Psoas muscle (tissue), 8 donors: ENCODE data around the gene SLC22A17. TPM values are rescaled to one million over a fixed set of nuclear protein-coding genes. Genes with fewer than 3 reads are reported as not detected.
"Not testable (repeated sequence)": the region's sequence is repeated elsewhere in the genome, so short reads cannot be mapped to it uniquely, and the experiment has no call there.

ENCODE experiments used
- ATAC-seq, 4 donors: fragments of 200-7000 bp; cut with Tn5 transposase; one replicate each; pipeline ENCODE4 v1.9.1; 2020; ENCODE audit warnings: moderate library complexity in 3 of 4, mild to moderate bottlenecking in 2 of 4
- DNase-seq, 2 donors: peaks; one replicate each; pipeline ENCODE4 v3.0.0-alpha.2; 2020
- H3K27ac ChIP-seq: fragments of 200-600 bp; one replicate; pipeline ENCODE4 v1.8.0; 2022
- H3K27me3 ChIP-seq, 3 donors: fragments of 200-600 bp in 1 of 3; one replicate each; pipeline versions ENCODE4 v1.6.1 to v1.8.0; 2013 to 2022; ENCODE audit warnings: low read length in 2 of 3, mild to moderate bottlenecking in 2 of 3, moderate library complexity in 1 of 3; ENCODE audit not compliant: insufficient read depth in 3 of 3
- H3K36me3 ChIP-seq, 2 donors: fragments of 200-600 bp in 1 of 2; one replicate each; pipeline versions ENCODE4 v1.6.1 to v1.8.0; 2013 to 2022; ENCODE audit warnings: low read depth in 1 of 2, mild to moderate bottlenecking in 1 of 2, moderate library complexity in 1 of 2; ENCODE audit not compliant: insufficient read depth in 1 of 2
- H3K4me1 ChIP-seq: fragments of 200-600 bp; one replicate; pipeline ENCODE4 v1.8.0; 2022
- H3K4me3 ChIP-seq: fragments of 200-600 bp; one replicate; pipeline ENCODE4 v1.8.0; 2022; ENCODE audit warnings: mild to moderate bottlenecking
- H3K9me3 ChIP-seq: fragments of 200-600 bp; one replicate; pipeline ENCODE4 v1.8.0; 2022
- CTCF ChIP-seq: fragments of 200-600 bp; IDR thresholded peaks from one replicate; pipeline ENCODE4 v1.8.0; 2022; ENCODE audit warnings: antibody characterized with exemption
- WGBS, 3 donors: extraction: QIAGEN DNeasy Blood & Tissue Kit; methylation state at CpG; one replicate each; pipeline versions ENCODE4 v1.1.6 to v1.1.7; 2013; 5-methylcytosine and 5-hydroxymethylcytosine counted together
- intact Hi-C, 2 donors: fragments of 100-400 bp; cut with DNase I; formaldehyde crosslinking; loops; one replicate each; pipeline versions ENCODE4 v1.11.0 to v1.14.2; 2022
- polyA plus RNA-seq, 3 donors: library from polyadenylated mRNA; stranded (reverse); fragments of 200-250 nt; gene quantifications; one replicate each; pipeline ENCODE4 v1.2.3, GENCODE V29; 2013
- total RNA-seq, 4 donors: library from RNA; stranded (reverse); fragmentation: NEBNext Ultra II Directional in 2 of 4; extraction: Animal tissue kit (Norgen Biotek cat#: 25700) in 2 of 4; gene quantifications; one replicate each; pipeline versions ENCODE4 v1.2.1 to v1.2.4, GENCODE V29; 2021 to 2023
- donor health status: healthy with polysubstance abuse.
- donor health status: DM: no; HTN: no; CAD: no; lungs with moderate emphysema.
- donor health status: Bipolar disorder and iron deficiency.
- donor health status: healthy.
- donor health status: DM: yes; HTN: yes; CAD: no.
- donor health status: DM: no; HTN: no; CAD: no.
- donor health status: DM: no; HTN: no; CAD: no.
- donor health status: DM: yes; HTN: yes; CAD: no.

SLC22A17 gene
- total and polyA plus RNA-seq, 7 donors, result 0.95 to 6.3 (median 1.4) TPM

GRCh38 chr14:23399136-23399535 lies 46.4 kb upstream of the SLC22A17 start:
- no peaks in the 10 kb centered on the region for H3K9me3 ChIP-seq
- ATAC-seq (no peak), DNase-seq (peak in 1 of 2 donors; percentile 45)
- H3K27ac ChIP-seq, result no peak overlapping the region
- WGBS, 3 donors, result 78 to 86% (median 82%) methylated on average over 3 of the region's 3 CpGs
- no peaks in the 10 kb centered on the region for H3K27me3 ChIP-seq
- no peaks in the 10 kb centered on the region for H3K4me1 ChIP-seq
- H3K4me3 ChIP-seq, result no peak overlapping the region
- intact Hi-C loops, result no loop called here
- peaks cover 0 to 44% of the 10 kb centered on the region in 2 donors for H3K36me3 ChIP-seq
- no peak for TF ChIP-seq CTCF

- intact Hi-C loops, result no loop called here
- 67 to 72% (median 71%) methylated on average over 4 of the region's 4 CpGs for WGBS, 3 donors
- no peak for DNase-seq
- no peak for TF ChIP-seq CTCF
- ATAC-seq, result peak in 3 of 4 donors; percentile 9 to 44 (median 9)
- H3K9me3 ChIP-seq, result no peaks in the 10 kb centered on the region
- H3K4me1 ChIP-seq, result no peaks in the 10 kb centered on the region
- peaks cover 0 to 50% of the 10 kb centered on the region in 2 donors for H3K36me3 ChIP-seq
- H3K4me3 ChIP-seq, result no peak overlapping the region
- H3K27me3 ChIP-seq, result no peaks in the 10 kb centered on the region
- H3K27ac ChIP-seq, result peak overlapping the region; percentile 50
These were observed 45.7 kb upstream of the SLC22A17 start for GRCh38 chr14:23398348-23398747.

GRCh38 chr14:23396781-23397407 lies 44.2 kb upstream of the SLC22A17 start:
- ATAC-seq, result peak in 1 of 4 donors; percentile 1
- peaks cover 0 to 59% of the 10 kb centered on the region in 2 donors for H3K36me3 ChIP-seq
- no peak for DNase-seq
- no peaks in the 10 kb centered on the region for H3K27me3 ChIP-seq
- WGBS, 3 donors, result 93 to 95% (median 94%) methylated on average over 10 of the region's 10 CpGs
- H3K9me3 ChIP-seq, result no peaks in the 10 kb centered on the region
- no peak for TF ChIP-seq CTCF
- no peaks in the 10 kb centered on the region for H3K4me1 ChIP-seq
- intact Hi-C loops, result no loop called here
- H3K27ac ChIP-seq, result no peak overlapping the region
- H3K4me3 ChIP-seq, result no peak overlapping the region

GRCh38 chr14:23396126-23396525 lies 43.4 kb upstream of the SLC22A17 start:
- Histone ChIP-seq H3K36me3 (peaks cover 0 to 64% of the 10 kb centered on the region in 2 donors), H3K27me3 (no peaks in the 10 kb centered on the region), H3K4me1 (no peaks in the 10 kb centered on the region), H3K27ac (no peak overlapping the region), H3K4me3 (no peak overlapping the region), H3K9me3 (no peaks in the 10 kb centered on the region)
- 90 to 91% (median 91%) methylated on average over 10 of the region's 10 CpGs for WGBS, 3 donors
- intact Hi-C loops, result no loop called here
- ATAC-seq (no peak), DNase-seq (peak in 1 of 2 donors; percentile 25)
- TF ChIP-seq CTCF, result no peak

GRCh38 chr14:23392613-23393012 lies 39.9 kb upstream of the SLC22A17 start:
- Histone ChIP-seq H3K4me1 (no peaks in the 10 kb centered on the region), H3K4me3 (no peak overlapping the region), H3K36me3 (peaks cover 2 to 72% of the 10 kb centered on the region in 2 donors), H3K27me3 (no peaks in the 10 kb centered on the region), H3K9me3 (no peaks in the 10 kb centered on the region), H3K27ac (no peak overlapping the region)
- ATAC-seq (no peak), DNase-seq (no peak)
- no peak for TF ChIP-seq CTCF
- 75 to 85% (median 78%) methylated on average over 7 of the region's 7 CpGs for WGBS, 3 donors
- intact Hi-C loops, result no loop called here

- H3K27ac ChIP-seq, H3K4me1 ChIP-seq, H3K27me3 ChIP-seq, ATAC-seq, DNase-seq, H3K9me3 ChIP-seq, intact Hi-C loops, H3K4me3 ChIP-seq: not testable (repeated sequence)
- 83 to 91% methylated on average over 3 to 5 of the region's 19 CpGs; no CpG with 5 or more reads in 1 of the 3 donors for WGBS, 3 donors
- H3K36me3 ChIP-seq, result peaks cover 5 to 72% of the 10 kb centered on the region in 2 donors
These were observed 37.2 kb upstream of the SLC22A17 start for GRCh38 chr14:23389871-23390270.
